DMS153 (cell line): ENCODE results near the gene KRTAP5-11.
"Not testable (repeated sequence)": the region's sequence is repeated elsewhere in the genome, so short reads cannot be mapped to it uniquely, and the experiment has no call there.

ENCODE experiments used
- DNase-seq: peaks from one replicate; lab custom pipeline; 2025; lab: John Stamatoyannopoulos, UW

Gene KRTAP5-11

DNA sequence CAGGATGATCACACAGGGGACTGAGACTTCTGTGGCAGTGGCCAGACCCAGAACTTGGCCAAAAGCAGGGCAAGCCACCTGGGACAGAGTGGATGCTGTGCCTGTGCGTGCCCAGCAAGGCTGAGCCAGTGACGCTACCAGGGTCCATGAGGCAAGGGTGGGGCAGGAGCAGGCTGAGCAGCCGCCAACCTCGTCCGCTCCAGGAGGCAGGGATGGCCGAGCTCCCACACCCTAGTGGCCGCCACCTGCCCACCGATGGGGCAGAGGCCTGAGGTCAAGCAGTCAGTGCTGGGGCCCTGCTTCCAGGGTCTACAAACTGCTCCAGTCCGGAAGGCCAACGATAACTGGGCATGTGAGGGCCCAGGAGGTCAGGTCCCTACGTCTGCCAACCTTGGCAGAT is 27.2 kb downstream of the KRTAP5-11 start:
- no peak for DNase-seq

DNA sequence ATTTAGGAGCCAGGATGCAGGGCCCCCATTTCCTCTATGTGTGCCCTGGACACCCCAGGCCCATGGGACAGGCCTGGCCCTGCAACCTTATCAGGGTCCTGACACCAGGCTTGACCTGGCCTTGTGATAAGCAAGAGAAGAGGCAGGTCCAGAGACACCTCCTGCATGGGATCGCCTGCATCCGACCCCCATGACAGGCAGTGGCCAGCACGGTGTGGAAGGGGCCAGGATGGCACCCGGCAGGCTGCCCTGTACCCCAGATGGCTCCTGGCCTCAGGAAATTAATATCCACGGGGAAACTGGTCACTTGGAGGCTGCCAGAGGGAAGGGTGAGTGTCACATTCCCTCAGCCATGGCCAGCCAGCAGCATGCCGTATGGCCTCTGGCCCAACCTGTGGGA is 27.7 kb downstream of the KRTAP5-11 start:
- no peak for DNase-seq

DNA sequence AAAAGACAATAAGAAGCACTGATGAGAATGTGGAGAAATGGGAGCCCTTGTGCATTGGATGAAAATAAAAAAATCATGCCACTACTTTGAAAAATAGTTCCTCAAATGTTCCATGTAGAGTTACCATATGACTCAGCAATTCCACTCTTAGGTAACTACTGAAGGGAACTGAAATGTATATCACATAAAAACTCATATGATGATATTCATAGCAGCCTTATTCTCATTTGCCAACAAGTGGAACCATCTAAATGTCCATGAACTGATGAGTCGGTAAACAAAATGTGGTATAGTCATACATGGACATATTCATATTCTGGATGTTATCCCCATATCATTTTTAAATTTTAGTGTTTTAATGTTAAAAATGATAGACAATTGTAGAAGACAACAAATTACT is 31.0 kb downstream of the KRTAP5-11 start:
- DNase-seq, result no peak

DNA sequence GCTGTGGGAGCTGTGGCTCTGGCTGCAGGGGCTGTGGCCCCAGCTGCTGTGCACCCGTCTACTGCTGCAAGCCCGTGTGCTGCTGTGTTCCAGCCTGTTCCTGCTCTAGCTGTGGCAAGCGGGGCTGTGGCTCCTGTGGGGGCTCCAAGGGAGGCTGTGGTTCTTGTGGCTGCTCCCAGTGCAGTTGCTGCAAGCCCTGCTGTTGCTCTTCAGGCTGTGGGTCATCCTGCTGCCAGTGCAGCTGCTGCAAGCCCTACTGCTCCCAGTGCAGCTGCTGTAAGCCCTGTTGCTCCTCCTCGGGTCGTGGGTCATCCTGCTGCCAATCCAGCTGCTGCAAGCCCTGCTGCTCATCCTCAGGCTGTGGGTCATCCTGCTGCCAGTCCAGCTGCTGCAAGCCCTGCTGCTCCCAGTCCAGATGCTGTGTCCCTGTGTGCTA is 33.9 kb downstream of the KRTAP5-11 start:
- no peak for DNase-seq

DNA sequence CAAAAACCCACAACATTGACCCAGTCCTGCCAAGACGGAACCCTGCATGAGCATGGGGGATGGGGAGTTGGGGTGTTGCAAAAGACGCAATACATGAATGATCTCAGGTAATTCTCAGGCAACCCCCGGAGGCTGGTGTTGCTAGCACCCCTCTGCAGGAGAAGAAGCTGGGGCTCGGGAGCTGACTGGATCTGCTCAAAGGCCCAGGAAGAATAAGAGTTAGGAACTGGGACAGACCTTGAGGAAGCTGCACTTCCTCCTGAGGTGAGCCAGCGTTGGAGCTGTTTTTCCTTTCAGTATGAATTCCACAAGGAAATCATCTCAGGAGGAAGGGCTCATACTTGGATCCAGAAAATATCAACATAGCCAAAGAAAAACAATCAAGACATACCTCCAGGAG is 34.6 kb downstream of the KRTAP5-11 start, which contains the start of gene KRTAP5-9:
TSS of gene KRTAP5-9 (plus strand) at position 301 of the 400 bp plus-strand sequence. CDS start 238 bp downstream, outside the sequence.
- DNase-seq, result no peak

DNA sequence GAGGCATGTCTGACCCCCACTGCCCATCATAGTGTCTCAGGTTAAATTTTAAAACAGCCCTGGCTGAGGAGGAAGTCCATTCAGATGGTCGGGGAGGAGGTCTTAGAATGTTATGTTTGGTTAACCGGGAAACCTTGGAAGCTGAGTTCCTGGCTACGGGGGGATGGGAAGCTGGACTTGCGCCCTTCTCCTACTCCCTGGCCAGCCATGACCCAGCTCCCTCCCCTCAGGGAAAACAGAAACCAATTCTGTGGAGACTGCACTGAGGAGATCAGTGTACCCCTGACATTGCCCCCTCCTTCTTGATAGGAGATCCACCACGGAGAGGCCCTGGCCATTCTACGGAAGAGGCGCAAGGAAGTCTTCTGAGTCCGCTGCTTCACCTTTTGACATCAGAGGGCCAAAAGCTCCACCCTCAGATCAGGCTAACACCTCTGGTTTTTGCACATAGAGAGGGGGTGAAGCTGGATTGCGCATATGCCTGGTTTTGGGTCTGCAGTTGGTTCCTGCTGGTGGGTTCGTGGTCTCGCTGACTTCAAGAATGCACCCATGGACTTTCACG is 37.2 kb downstream of the KRTAP5-11 start:
- DNase-seq, result no peak

DNA sequence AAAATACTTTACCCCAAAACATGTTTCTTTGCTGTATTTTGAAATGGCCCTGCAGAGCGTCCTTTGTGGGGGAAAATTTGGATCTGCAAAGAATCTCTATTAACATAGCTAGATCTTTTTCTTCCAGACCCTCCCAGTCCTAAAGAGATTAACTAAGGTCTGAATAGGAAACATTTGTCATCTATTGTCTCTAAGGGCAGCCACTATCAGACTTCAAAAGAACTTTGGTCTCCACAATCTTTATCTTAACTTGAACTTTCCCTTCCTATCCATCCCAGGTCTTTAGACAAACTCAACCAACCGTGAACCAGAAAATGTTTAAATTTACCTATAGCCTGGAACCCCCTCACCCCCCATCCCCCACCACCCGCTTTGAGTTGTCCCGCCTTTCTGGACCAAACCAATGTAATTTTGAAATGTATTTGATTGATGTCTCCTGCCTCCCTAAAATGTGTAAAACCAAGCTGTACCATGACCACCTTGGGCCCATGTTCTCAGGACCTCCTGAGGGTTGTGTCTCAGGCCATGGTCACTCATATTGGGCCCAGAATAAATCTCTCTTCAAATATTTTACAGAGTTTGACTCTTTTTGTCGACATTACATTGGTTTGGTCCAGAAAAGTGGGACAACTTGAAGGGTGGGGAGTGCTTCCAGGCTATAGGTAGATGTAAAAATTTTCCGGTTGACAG is 38.0 kb downstream of the KRTAP5-11 start:
- DNase-seq, result no peak

DNA sequence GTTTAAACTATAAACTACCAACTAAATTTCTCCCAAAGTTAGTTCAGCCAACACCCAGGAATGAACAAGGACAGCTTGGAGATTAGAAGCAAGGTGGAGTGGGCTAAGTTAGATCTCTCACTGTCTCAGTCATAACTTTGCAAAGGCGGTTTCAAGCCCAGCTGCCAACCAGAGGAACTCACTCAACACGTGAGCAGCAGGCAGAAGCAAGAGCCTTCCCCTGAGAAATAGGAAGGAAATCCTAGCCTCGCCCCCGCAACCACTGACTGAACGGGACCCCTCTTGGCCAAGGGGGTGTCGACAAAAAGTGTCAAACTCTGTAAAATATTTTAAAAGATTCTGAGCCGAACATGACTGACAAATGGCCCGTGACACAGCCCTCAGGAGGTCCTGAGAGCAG is 38.8 kb downstream of the KRTAP5-11 start:
- DNase-seq, result no peak

DNA sequence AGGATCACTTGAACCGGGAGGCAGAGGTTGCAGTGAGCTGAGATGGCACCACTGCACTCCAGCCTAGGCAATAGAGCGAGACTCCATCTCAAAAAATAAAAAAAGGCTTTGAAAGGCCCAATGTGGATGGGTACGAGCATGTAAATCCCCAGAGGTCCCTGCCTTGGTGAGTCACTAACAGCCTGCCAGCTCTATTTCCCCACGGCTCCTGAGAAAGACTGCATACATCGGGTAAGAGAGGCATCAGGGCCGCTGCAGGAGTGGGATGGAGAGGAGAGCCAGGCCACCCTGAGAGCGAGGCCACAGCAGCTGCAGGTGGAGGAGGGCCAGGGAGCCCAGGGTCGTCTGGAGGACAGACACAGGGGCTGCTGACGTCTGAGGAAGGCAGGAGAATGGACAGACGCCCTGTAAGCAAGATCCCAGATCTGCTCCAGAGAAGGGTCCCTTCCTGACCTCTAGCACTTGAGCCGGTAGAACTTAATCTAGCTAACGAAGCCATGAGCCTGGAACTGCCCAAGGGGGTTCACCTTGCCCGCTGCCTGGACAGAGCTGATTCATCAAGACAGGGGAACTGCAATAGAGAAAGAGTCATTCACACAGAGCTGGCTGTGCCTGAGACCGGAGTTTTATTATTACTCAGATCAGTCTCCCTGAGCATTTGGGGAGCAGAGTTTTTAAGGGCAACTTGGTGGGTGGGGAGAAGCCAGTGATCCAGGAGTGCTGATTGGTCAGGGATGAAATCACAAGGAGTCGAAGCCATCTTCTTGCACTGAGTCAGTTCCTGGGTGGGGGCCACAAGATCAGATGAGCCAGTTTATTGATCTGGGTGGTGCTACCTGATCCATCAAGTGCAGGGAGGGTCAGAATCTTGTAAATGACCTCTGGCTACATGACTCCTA is 39.5 kb downstream of the KRTAP5-11 start:
- DNase-seq, result no peak

DNA sequence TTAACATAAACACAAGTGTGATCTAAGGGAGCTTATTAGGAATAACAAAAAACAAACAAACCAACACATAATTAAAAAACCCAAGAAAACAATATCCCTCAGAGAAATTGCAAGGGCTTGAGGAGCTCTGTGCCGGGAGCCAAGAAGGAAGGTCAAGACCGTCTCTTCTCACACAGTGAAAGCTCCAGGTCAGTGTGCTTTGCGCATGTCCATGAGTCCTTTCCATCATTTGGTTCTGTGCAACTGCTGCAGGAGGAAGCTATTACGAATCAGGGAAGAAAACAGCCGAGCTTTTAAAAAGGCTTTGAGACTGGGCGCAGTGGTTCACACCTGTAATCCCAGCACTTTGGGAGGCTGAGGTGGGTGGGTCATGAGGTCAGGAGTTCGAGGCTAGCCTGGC is 40.3 kb downstream of the KRTAP5-11 start:
- DNase-seq, result no peak

DNA sequence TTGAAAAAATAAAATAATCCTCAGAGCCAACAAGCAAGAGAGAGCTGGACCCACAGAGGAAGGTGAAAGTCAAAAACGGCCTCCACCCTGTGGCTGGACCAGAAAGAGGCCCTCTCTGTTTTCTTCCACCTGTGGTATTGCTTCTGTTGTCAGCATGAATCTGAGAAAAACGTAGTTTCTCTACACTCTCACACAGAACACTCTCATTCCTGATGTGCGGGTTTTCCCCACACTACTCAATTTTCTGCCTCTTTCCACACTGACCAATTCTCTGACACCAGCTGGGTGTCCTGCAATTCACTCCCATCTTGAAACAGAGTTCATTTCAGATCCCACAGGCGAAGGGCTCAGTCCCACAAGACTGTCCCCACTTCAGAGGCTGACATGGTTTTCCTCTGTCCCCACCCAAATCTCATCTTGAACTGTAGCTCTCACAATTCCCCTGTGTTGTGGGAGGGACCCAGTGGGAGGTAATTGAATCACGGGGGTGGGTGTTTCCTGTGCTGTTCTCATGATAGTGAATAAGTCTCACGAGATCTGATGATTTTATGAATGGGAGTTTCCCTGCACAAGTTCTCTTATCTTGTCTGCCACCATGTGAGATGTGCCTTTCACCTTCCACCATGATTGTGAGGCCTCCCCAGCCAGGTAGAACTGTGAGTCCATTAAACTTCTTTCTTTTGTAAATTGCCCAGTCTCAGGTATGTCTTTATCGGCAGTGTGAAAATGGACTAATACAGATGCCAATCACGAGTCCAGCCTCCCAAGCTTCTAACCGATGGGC is 42.0 kb downstream of the KRTAP5-11 start:
- DNase-seq, result not testable (repeated sequence)

DNA sequence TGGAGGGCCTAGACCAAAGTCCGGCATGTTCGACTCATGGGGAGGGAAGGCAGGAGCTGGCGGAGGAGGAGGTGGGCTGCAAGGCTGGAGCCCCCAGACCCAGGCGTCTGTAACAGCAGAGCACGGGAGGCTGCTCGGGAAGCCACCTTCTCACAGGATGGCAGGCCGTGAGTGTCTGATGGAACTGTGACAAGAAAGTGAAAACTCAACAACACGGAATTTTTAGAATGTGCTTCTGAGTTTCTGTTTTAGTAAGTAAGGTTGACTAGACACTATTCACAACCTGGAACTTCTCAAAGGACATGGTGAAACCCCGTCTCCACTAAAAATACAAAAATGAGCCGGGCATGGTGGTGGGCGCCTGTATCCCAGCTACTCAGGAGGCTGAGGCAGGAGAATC is 42.7 kb downstream of the KRTAP5-11 start:
- DNase-seq, result not testable (repeated sequence)

DNA sequence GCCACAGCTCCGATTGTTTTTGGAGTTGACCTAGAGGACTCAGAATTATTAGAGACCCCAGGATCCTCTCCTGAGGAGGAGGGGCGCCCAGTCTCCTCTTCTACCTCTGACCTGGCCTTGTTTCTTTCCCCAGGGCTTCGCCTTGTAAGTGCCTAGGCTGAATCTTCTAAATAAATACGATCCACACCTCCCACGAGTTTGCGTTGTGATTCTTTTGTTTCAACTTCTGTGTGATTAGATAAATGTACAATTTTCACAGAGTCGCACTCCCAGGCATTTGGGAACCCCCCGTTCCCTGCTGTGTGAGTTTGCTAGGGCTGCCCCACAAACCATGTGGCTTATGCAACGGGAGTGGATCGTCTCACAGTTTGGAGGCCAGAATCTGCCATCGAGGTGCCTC is 43.7 kb downstream of the KRTAP5-11 start:
- no peak for DNase-seq

DNA sequence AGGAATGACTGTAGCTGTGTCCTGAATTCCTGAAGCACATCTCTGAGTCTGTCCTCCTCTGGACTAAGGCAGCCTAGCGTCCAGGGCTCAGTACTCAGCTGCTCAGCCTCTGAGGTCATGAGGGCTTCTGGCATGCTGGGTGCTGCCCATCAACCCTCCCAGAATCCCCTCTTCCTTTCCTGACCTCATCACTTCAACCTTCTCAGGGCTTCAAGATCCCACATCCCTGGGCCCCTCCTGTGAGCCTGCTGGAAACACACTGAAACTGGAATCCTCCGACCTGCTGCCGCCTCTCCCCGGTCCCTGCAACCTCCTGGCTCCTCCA is 44.0 kb downstream of the KRTAP5-11 start:
- no peak for DNase-seq

DNA sequence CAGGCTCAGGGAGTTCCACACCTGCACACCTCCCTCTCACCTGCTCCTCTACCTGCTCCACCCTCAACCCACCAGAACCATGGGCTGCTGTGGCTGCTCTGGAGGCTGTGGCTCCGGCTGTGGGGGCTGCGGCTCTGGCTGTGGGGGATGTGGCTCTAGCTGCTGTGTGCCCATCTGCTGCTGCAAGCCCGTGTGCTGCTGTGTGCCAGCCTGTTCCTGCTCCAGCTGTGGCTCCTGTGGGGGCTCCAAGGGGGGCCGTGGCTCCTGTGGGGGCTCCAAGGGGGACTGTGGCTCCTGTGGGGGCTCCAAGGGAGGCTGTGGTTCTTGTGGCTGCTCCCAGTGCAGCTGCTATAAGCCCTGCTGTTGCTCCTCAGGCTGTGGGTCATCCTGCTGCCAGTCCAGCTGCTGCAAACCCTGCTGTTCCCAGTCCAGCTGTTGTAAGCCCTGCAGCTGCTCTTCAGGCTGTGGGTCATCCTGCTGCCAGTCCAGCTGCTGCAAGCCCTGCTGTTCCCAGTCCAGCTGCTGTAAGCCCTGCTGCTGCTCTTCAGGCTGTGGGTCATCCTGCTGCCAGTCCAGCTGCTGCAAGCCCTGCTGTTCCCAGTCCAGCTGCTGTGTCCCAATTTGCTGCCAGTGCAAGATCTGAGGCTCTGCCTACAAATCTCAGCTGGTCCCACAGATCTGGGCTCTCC is 44.6 kb downstream of the KRTAP5-11 start, which contains the start of gene KRTAP5-8:
TSS of gene KRTAP5-8 (plus strand) at position 49 of the 689 bp plus-strand sequence. CDS start at position 80, 31 bp downstream.
- not testable (repeated sequence) for DNase-seq

DNA sequence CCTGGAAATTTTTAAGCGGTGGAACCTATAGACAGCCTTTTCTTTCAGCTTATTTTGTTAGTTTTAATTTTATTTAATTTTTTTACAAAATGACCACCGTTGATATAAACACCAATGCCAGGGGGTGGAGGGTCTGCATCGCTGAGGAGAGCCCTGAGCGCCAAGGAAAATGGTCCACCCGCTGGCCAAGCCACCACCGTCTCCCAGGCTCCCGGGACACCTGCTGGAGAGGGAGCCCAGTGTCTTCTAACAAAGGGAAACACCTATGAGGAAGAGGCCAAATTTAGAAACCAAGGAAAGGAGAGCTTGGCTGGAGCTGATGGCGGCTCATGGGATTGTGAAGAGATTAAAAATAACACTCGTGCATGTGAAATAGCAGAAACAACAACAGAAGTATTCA is 45.1 kb downstream of the KRTAP5-11 start:
- no peak for DNase-seq

DNA sequence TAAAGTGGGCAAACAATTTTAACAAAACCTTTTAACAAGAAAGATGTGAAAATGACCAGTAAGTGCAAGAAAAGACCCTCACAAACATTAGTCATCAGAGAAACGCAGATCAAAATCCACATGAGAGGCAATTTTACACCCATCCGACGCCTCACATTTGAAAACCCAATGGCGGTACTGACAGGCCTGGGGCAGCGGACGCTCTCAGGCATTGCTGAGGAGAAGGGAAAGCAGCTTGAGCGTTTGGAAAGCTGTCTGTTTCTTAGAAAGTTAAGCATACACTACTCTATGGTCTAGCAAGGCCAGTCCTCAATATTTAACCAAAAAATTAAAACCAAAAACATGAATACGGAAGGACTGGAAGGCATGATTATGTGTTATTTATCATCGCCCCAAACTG is 46.9 kb downstream of the KRTAP5-11 start:
- no peak for DNase-seq

DNA sequence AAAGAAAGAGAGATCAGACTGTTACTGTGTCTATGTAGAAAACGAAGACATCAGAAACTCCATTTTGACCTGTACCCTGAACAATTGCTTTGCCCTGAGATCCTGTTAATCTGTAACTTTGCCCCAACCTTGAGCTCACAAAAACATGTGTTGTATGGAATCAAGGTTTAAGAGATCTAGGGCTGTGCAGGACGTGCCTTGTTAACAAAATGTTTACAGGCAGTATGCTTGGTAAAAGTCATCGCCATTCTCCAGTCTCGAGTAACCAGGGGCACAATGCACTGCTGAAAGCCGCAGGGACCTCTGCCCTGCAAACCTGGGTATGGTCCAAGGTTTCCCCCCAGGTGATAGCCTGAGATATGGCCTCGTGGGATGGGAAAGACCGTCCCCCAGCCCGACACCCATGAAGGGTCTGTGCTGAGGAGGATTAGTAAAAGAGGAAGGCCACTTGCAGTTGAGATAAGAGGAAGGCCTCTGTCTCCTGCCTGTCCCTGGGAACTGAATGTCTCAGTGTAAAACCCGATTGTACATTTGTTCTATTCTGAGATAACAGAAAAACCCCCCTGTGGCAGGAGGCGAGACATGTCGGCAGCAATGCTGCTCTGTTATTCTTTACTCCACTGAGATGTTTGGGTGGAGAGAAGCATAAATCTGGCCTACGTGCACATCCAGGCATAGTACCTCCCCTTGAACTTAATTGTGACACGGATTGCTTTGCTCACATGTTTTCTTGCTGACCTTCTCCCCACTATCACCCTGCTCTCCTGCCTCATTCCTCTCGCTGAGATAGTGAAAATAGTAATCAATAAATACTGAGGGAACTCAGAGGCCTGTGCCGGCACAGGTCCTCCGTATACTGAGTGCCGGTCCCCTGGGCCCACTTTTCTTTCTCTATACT is 47.7 kb downstream of the KRTAP5-11 start:
- DNase-seq, result not testable (repeated sequence)

DNA sequence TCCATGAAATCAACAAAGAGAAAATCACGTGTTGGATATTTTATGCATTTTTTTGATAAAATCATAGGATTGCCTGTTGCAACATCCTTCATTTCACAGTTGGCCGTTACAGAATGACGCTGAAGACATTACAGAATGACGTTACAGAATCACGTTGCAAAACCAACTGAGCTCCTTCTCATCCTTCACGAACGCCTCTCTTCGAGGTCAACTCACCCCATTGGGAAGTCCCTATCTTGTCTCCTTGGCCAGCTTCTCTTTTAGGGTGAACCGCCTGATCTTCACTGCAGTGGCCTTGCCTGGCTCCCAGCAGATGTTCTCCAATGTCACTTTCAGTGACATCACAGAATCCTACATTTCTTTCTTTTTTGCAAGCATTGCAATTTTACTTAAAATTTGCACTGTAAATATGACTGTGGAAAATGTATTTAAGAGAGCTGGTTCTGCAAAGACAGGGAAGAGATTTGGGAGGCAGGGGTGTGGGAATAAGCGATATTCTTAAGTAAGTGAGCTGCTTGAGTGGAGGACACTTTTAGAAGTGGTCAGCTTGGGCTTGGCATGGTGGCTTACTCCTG is 50.6 kb downstream of the KRTAP5-11 start:
- no peak for DNase-seq
